Adrenal gland (tissue), 12 donors: ENCODE measurements around the gene LBH. TPM values are rescaled to one million over a fixed set of nuclear protein-coding genes. Genes with fewer than 3 reads are reported as not detected.
A peak's percentile ranks its signal among the peaks of the same experiment; 100 is the strongest.

ENCODE experiments used
- DNase-seq, 7 donors: peaks; one replicate each; pipeline ENCODE4 v3.0.0-alpha.2; 2019 to 2020
- H3K27ac ChIP-seq, 5 donors: fragments of 200-600 bp; sonication (generic) in 4 of 5; 1 replicate in 3 of 5; 2 replicates in 2 of 5; pipeline versions ENCODE4 v1.5.1 to v1.8.0; 2016 to 2020; ENCODE audit warnings: mild to moderate bottlenecking in 1 of 5
- H3K27me3 ChIP-seq: fragments of 200-600 bp; 2 replicates; pipeline ENCODE4 v1.8.0; 2021
- H3K36me3 ChIP-seq, 2 donors: fragments of 200-600 bp; replicated peaks in 1 of 2; 1 replicate in 1 of 2; 2 replicates in 1 of 2; pipeline versions ENCODE4 v1.5.1 to v1.8.0; 2018 to 2022
- H3K4me1 ChIP-seq, 2 donors: fragments of 200-600 bp; replicated peaks in 1 of 2; 1 replicate in 1 of 2; 2 replicates in 1 of 2; pipeline versions ENCODE4 v1.5.1 to v1.8.0; 2018 to 2021
- H3K4me3 ChIP-seq, 4 donors: fragments of 200-600 bp; sonication (generic) in 3 of 4; one replicate each; pipeline ENCODE4 v1.5.1; 2016 to 2018
- H3K9me3 ChIP-seq, 3 donors: fragments of 200-600 bp; sonication (generic) in 1 of 3; replicated peaks in 1 of 3; 1 replicate in 2 of 3; 2 replicates in 1 of 3; pipeline versions ENCODE4 v1.5.1 to v1.8.0; 2016 to 2021
- POLR2A ChIP-seq, 2 donors: fragments of 450-650 bp; IDR thresholded peaks; one replicate each; pipeline ENCODE4 v1.6.1; 2017; ENCODE audit warnings: antibody characterized with exemption in 2 of 2, mild to moderate bottlenecking in 2 of 2, moderate library complexity in 1 of 2
- WGBS, 4 donors: extraction: QIAGEN DNeasy Blood & Tissue Kit in 2 of 4; methylation state at CpG; one replicate each; pipeline versions ENCODE4 v1.1.5 to v1.1.7; 2013 to 2017; 5-methylcytosine and 5-hydroxymethylcytosine counted together
- intact Hi-C, 2 donors: fragments of 100-400 bp; cut with DNase I; formaldehyde crosslinking; loops; one replicate each; pipeline versions ENCODE4 v1.14.1 to v1.15.0; 2022 to 2023
- polyA plus RNA-seq, 3 donors: library from polyadenylated mRNA; stranded (reverse); fragments of 200-250 nt in 2 of 3; fragments of 350-450 nt in 1 of 3; fragmentation: Illumina TruSeq in 1 of 3; extraction: RNeasy Lipid Tissue Mini Kit (QIAGEN cat#74804) in 1 of 3; gene quantifications; one replicate each; pipeline ENCODE4 v1.2.3, GENCODE V29; 2013 to 2014
- total RNA-seq, 9 donors: library from RNA; depleted of rRNA in 4 of 9; stranded (reverse); fragments of >200 nt in 4 of 9; fragments of 120-200 nt in 1 of 9; fragmentation: NEBNext Ultra II Directional in 1 of 9; extraction: Animal tissue kit (Norgen Biotek cat#: 25700) in 1 of 9; gene quantifications; one replicate each; pipeline versions ENCODE4 v1.1.0 to v1.2.4, GENCODE V29; 2013 to 2023
- TF ChIP-seq, protein P1 (sequence below), 6 experiments: fragments of 450-650 bp in 4 of 6; fragments of 200-600 bp in 2 of 6; sonication (generic) in 1 of 6; IDR thresholded peaks; 1 replicate in 5 of 6; 2 replicates in 1 of 6; pipeline versions ENCODE4 v1.5.1 to v1.8.0; 2016 to 2021; ENCODE audit warnings: antibody characterized with exemption in 6 of 6, mild to moderate bottlenecking in 2 of 6, moderate library complexity in 1 of 6
- donor health status: healthy with polysubstance abuse.
- donor health status: Bipolar disorder and iron deficiency.
- donor health status: DM: yes; HTN: yes; CAD: no.
- donor health status: DM: no; HTN: no; CAD: no.
- donor health status: DM: no; HTN: no; CAD: no.
- donor health status: DM: yes; HTN: yes; CAD: no.

Gene LBH
- total and polyA plus RNA-seq, 12 donors = 7.6 to 76.4 (median 11.4) TPM

DNA sequence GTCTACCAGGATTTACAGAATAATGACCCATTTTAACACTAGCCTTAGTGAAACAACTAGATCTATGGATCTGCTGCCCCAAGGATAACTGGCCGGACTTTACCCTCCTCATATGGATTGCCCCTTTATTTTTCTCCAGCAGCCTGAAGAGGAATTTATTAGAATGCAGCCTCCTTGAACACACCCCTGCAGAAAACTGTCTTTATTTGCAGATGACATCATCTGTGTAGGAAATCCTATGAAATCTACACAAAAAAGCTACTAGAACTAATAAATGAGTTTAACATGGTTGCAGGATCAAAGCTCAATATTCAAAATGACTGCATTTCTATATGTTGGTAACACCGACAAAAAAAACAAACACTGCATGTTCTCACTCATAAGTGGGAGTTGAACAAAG is 29.6 kb downstream of the LBH start:
- TF ChIP-seq POLR2A (IDR thresholded peaks at IDR 0.05) = no peak
- TF ChIP-seq, protein P1, sequence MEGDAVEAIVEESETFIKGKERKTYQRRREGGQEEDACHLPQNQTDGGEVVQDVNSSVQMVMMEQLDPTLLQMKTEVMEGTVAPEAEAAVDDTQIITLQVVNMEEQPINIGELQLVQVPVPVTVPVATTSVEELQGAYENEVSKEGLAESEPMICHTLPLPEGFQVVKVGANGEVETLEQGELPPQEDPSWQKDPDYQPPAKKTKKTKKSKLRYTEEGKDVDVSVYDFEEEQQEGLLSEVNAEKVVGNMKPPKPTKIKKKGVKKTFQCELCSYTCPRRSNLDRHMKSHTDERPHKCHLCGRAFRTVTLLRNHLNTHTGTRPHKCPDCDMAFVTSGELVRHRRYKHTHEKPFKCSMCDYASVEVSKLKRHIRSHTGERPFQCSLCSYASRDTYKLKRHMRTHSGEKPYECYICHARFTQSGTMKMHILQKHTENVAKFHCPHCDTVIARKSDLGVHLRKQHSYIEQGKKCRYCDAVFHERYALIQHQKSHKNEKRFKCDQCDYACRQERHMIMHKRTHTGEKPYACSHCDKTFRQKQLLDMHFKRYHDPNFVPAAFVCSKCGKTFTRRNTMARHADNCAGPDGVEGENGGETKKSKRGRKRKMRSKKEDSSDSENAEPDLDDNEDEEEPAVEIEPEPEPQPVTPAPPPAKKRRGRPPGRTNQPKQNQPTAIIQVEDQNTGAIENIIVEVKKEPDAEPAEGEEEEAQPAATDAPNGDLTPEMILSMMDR (IDR thresholded peaks at IDR 0.05) = no peak
- Histone ChIP-seq H3K9me3 (no peaks in the 10 kb centered on the region), H3K27ac (no peak overlapping the region), H3K4me1 (peaks cover 1 to 6% of the 10 kb centered on the region in 2 donors), H3K4me3 (no peak overlapping the region), H3K27me3 (no peaks in the 10 kb centered on the region), H3K36me3 (peaks cover 0 to 22% of the 10 kb centered on the region in 2 donors)
- no peak for DNase-seq
- intact Hi-C loops = no loop called here
- 81 to 87% (median 84%) methylated on average over 2 of the region's 2 CpGs for WGBS, 4 donors

DNA sequence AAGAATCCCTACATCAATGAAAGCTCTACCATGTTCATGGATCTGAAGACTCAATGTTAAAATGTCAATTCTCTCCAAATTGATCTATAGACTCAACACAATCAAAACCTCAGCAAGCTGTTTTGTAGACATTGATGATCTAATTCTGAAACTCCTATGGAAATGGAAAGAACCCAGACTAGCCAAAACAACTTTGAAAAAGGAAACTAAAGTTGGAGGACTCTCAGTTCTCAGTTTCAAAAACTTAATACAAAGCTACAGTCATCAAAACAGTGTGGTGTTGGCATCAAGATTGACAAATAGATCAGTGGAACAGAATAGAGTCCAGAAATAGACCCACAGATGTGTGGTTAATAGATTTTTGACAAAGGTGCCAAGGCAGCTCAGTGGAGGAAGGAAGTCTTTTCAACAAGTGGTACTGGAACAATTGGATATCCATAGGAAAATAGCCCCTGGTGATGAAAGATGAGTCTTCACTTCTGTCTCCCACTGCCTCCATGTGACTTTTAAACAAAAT is 30.4 kb downstream of the LBH start:
- TF ChIP-seq, protein P1 (IDR thresholded peaks at IDR 0.05) = no peak
- TF ChIP-seq POLR2A (IDR thresholded peaks at IDR 0.05) = no peak
- H3K4me3 ChIP-seq = no peak overlapping the region
- H3K36me3 ChIP-seq = peaks cover 0 to 22% of the 10 kb centered on the region in 2 donors
- no peaks in the 10 kb centered on the region for H3K9me3 ChIP-seq
- H3K27me3 ChIP-seq = no peaks in the 10 kb centered on the region
- no peak for DNase-seq
- H3K4me1 ChIP-seq = peaks cover 10 to 14% of the 10 kb centered on the region in 2 donors
- H3K27ac ChIP-seq = no peak overlapping the region
- intact Hi-C loops = no loop called here

DNA sequence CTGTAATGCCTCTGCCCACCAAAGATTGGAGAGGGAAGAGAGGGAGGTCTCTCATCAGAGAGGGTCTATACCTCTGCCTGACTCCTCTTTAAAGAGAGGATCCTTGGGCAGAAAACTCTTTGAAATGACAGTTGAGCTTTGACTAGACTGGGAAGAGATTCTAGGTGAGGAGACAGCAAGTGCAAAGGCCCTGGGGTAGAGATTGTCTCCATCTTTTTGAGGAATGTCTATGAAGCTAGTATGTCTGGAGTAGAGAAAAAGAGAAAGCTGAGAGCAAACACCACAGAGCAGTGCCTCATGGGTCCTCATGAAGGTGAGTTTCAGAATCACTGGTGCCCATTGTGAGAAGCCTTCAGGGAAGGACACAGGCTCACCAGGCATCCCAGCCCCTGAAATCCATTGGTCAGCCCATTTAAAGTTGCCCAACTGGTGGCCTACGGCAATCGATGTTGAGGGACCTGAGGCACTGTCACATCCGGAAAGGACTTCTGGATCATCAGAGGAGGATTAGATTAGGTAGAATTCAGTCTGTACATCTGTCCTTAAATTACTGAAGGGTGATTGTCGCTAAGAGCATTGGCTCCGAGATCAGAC is 31.5 kb downstream of the LBH start:
- intact Hi-C loops = no loop called here
- H3K9me3 ChIP-seq = no peaks in the 10 kb centered on the region

DNA sequence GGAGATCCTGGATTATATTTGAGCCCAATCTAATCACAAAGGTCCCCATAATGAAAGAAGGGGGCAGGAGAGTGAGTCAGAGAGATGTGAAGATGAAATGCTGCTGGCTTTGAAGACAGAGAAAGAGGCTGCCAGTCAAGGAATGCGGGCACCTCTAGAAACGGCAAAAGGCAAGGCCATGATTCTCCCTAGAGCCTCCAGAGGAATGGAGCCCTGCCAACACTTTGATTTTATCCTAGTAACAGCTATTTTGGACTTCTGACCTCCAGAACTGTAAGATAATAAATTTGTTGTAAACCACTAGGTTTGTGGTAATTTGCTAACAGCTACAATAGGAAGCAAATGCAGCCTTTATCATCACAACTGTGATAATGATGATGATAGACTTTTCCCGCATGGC is 32.9 kb downstream of the LBH start:
- TF ChIP-seq, protein P1 (IDR thresholded peaks at IDR 0.05) = no peak
- TF ChIP-seq POLR2A (IDR thresholded peaks at IDR 0.05) = no peak
- Histone ChIP-seq H3K9me3 (no peaks in the 10 kb centered on the region), H3K36me3 (peaks cover 0 to 6% of the 10 kb centered on the region in 2 donors), H3K4me3 (no peak overlapping the region), H3K27me3 (no peaks in the 10 kb centered on the region), H3K4me1 (peaks cover 10 to 17% of the 10 kb centered on the region in 2 donors), H3K27ac (peak overlapping the region in 2 of 5 donors; percentile 3 to 52)
- intact Hi-C loops = no loop called here
- peak in 6 of 7 donors; percentile 49 to 69 (median 58) for DNase-seq
- WGBS, 4 donors = 39 to 58% (median 46%) methylated on average over 3 of the region's 3 CpGs

More for the DNA sequence above, 31.5 kb downstream of the LBH start:
- TF ChIP-seq POLR2A (IDR thresholded peaks at IDR 0.05) = no peak
- TF ChIP-seq, protein P1 (IDR thresholded peaks at IDR 0.05) = no peak
- Histone ChIP-seq H3K27me3 (no peaks in the 10 kb centered on the region), H3K36me3 (peaks cover 0 to 19% of the 10 kb centered on the region in 2 donors), H3K27ac (no peak overlapping the region), H3K4me3 (no peak overlapping the region), H3K4me1 (peaks cover 10 to 17% of the 10 kb centered on the region in 2 donors)
- WGBS, 4 donors = 92 to 98% (median 93%) methylated on average over 5 of the region's 5 CpGs
- DNase-seq = no peak
